B cell (primary cell): ENCODE measurements around the gene DENND2A. TPM values are rescaled to one million over a fixed set of nuclear protein-coding genes. Genes with fewer than 3 reads are reported as not detected.

Experiments used
- ATAC-seq: fragments of 200-7000 bp; cut with Tn5 transposase; one replicate; pipeline ENCODE4 v1.10.0; 2021; ENCODE audit warnings: low read depth, mild to moderate bottlenecking, moderate number of reproducible peaks, moderate library complexity
- CTCF ChIA-PET: fragments of 350-600 bp; sonication (Branson Sonifier 250); formaldehyde crosslinking; loops from one replicate; lab custom pipeline; 2021; ENCODE audit warnings: antibody characterized with exemption, inconsistent platforms; lab: Charles Lee
- POLR2A ChIA-PET: fragments of 350-600 bp; sonication (Branson Sonifier 250); formaldehyde crosslinking; loops from one replicate; lab custom pipeline; 2021; ENCODE audit warnings: antibody characterized with exemption; lab: Charles Lee
- DNase-seq: peaks from one replicate; pipeline ENCODE4 v3.0.0; 2013
- H2AFZ ChIP-seq: 2 replicates; pipeline ENCODE4 v1.6.1; 2012; ENCODE audit warnings: mild to moderate bottlenecking, low read depth, low read length; ENCODE audit not compliant: insufficient read depth, poor library complexity, severe bottlenecking
- H3K27ac ChIP-seq, 2 donors: 1 replicate in 1 of 2; 2 replicates in 1 of 2; pipeline ENCODE4 v1.5.1; 2012 to 2013; ENCODE audit warnings: low read length in 2 of 2, mild to moderate bottlenecking in 2 of 2, moderate library complexity in 1 of 2
- H3K27me3 ChIP-seq, 4 experiments: fragments of 200-600 bp in 1 of 4; sonication (generic) in 1 of 4; replicated peaks in 1 of 4; 1 replicate in 2 of 4; 2 replicates in 2 of 4; pipeline versions ENCODE4 v1.6.1 to v1.7.0; 2013 to 2016; ENCODE audit warnings: low read length in 3 of 4, mild to moderate bottlenecking in 2 of 4, mixed read lengths in 1 of 4, moderate library complexity in 1 of 4; ENCODE audit not compliant: insufficient read depth in 4 of 4, control insufficient read depth in 3 of 4; ENCODE audit errors: control extremely low read depth in 1 of 4
- H3K36me3 ChIP-seq, 2 experiments: replicated peaks in 1 of 2; 1 replicate in 1 of 2; 2 replicates in 1 of 2; pipeline versions ENCODE4 v1.6.1 to v1.7.1; 2013; ENCODE audit warnings: low read length in 1 of 2; ENCODE audit not compliant: insufficient read depth in 2 of 2, control insufficient read depth in 1 of 2; ENCODE audit errors: control extremely low read depth in 1 of 2, extremely low read depth in 1 of 2
- H3K4me1 ChIP-seq, 2 donors: fragments of 200-600 bp in 1 of 2; sonication (generic) in 1 of 2; 1 replicate in 1 of 2; 2 replicates in 1 of 2; pipeline versions ENCODE4 v1.5.1 to v1.6.1; 2013 to 2017; ENCODE audit warnings: low read length in 2 of 2; ENCODE audit not compliant: control insufficient read depth in 2 of 2, insufficient read depth in 2 of 2
- H3K4me2 ChIP-seq: replicated peaks from 2 replicates; pipeline ENCODE3; 2012; ENCODE audit warnings: mild to moderate bottlenecking, low read depth, low read length; ENCODE audit not compliant: poor library complexity, severe bottlenecking
- H3K4me3 ChIP-seq, 5 experiments: fragments of 200-600 bp in 1 of 5; sonication (generic) in 1 of 5; 1 replicate in 3 of 5; 2 replicates in 2 of 5; pipeline versions ENCODE4 v1.5.1 to v1.7.0; 2011 to 2016; ENCODE audit warnings: low read length in 4 of 5, mild to moderate bottlenecking in 4 of 5, low read depth in 2 of 5, control low read depth in 1 of 5, moderate library complexity in 1 of 5; ENCODE audit not compliant: insufficient read depth in 1 of 5; ENCODE audit errors: control extremely low read depth in 1 of 5, extremely low read depth in 1 of 5
- H3K79me2 ChIP-seq: fragments of 200-600 bp; sonication (generic); one replicate; pipeline ENCODE4 v1.6.0; 2016; ENCODE audit warnings: low read length; ENCODE audit not compliant: control insufficient read depth, insufficient read depth
- H3K9ac ChIP-seq: fragments of 200-600 bp; sonication (generic); 2 replicates; pipeline ENCODE4 v1.6.1; 2017; ENCODE audit warnings: mild to moderate bottlenecking, low read length, moderate library complexity
- H3K9me3 ChIP-seq, 3 donors: one replicate each; pipeline versions ENCODE4 v1.6.1 to v1.7.1; 2013; ENCODE audit warnings: low read length in 2 of 3; ENCODE audit not compliant: control insufficient read depth in 2 of 3, insufficient read depth in 1 of 3; ENCODE audit errors: control extremely low read depth in 1 of 3
- H4K20me1 ChIP-seq: 2 replicates; pipeline ENCODE4 v1.6.0; 2012; ENCODE audit warnings: mild to moderate bottlenecking, low read length; ENCODE audit not compliant: insufficient read depth, control insufficient read depth, poor library complexity, severe bottlenecking
- H3K27ac Mint-ChIP-seq: one replicate; pipeline ENCODE4 v1.8.0; 2021; ENCODE audit warnings: mixed read lengths
- H3K27me3 Mint-ChIP-seq: one replicate; pipeline ENCODE4 v1.8.0; 2021; ENCODE audit warnings: mixed read lengths
- H3K4me1 Mint-ChIP-seq: one replicate; pipeline ENCODE4 v1.8.0; 2021; ENCODE audit warnings: mixed read lengths
- H3K4me3 Mint-ChIP-seq: one replicate; pipeline ENCODE4 v1.8.0; 2021; ENCODE audit warnings: mixed read lengths
- H3K9me3 Mint-ChIP-seq: one replicate; pipeline ENCODE4 v1.8.0; 2022; ENCODE audit warnings: mixed read lengths; ENCODE audit not compliant: insufficient read depth
- EZH2 ChIP-seq: IDR thresholded peaks from 2 replicates; pipeline ENCODE4 v1.6.1; 2012; ENCODE audit warnings: borderline replicate concordance, low read depth, mild to moderate bottlenecking, moderate library complexity, low read length; ENCODE audit not compliant: insufficient read depth, poor library complexity, severe bottlenecking
- WGBS: methylation state at CpG from one replicate; pipeline ENCODE4 v1.1.5; 2013; ENCODE audit warnings: missing lambda C conversion rate; ENCODE audit not compliant: insufficient coverage; 5-methylcytosine and 5-hydroxymethylcytosine counted together
- intact Hi-C: fragments of 100-400 bp; cut with micrococcal nuclease; formaldehyde crosslinking; loops from one replicate; pipeline ENCODE4 v1.10.0; 2022
- polyA plus RNA-seq: library from polyadenylated mRNA; depleted of rRNA; stranded (reverse); fragments of >200 nt; gene quantifications from 2 replicates; pipeline ENCODE4 v1.2.3, GENCODE V29; 2012
- total RNA-seq, 2 donors: library from RNA; stranded (reverse); fragments of 120-200 nt in 1 of 2; gene quantifications; 1 replicate in 1 of 2; 2 replicates in 1 of 2; pipeline versions ENCODE4 v1.2.3 to v1.2.4, GENCODE V29; 2013 to 2022
- TF ChIP-seq, protein P1 (sequence below): fragments of 200-600 bp; IDR thresholded peaks from one replicate; pipeline ENCODE4 v1.8.0; 2022; ENCODE audit warnings: antibody characterized with exemption, mild to moderate bottlenecking

DENND2A gene
- total and polyA plus RNA-seq, 2 donors (not counting 1 experiment from before 2014, with no cell fraction given): 0.31 TPM; not detected in 1

DNA sequence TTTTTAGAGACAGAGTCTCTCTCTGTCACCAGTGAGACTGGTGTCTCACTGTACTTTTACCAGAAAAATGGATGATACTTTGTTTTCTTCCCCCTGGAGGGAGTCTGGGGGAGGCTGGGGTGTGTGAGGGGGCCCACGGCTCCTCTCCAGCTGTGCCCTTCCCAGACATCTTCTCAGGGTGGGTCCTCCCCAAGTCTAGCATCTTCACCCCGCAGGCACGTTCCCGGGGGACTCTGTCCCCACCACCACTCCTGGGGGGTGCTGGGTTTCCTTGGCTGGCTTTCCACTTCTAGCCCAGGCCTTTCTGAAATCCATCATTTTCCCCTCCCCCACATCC is 99.5 kb downstream of the DENND2A start:
- Histone ChIP-seq H3K9ac (no peak overlapping the region), H3K27ac (no peak overlapping the region), H2AFZ (no peak overlapping the region), H4K20me1 (no peaks in the 10 kb centered on the region), H3K4me2 (no peak overlapping the region), H3K79me2 (no peaks in the 10 kb centered on the region), H3K36me3 (no peaks in the 10 kb centered on the region), H3K27me3 (peaks cover 0 to 4% (median 0%) of the 10 kb centered on the region in 4 experiments), H3K4me3 (no peak overlapping the region), H3K4me1 (peaks cover 14 to 26% of the 10 kb centered on the region in 2 donors), H3K9me3 (peaks cover 0 to 3% (median 0%) of the 10 kb centered on the region in 3 donors)
- H3K4me1 Mint-ChIP-seq: peaks cover 22% of the 10 kb centered on the region
- H3K4me3 Mint-ChIP-seq: no peak overlapping the region
- ATAC-seq (no peak), DNase-seq (no peak)
- H3K27ac Mint-ChIP-seq: no peak overlapping the region
- no peaks in the 10 kb centered on the region for H3K9me3 Mint-ChIP-seq
- 67% methylated on average over 3 of the region's 4 CpGs for WGBS
- TF ChIP-seq, protein P1, sequence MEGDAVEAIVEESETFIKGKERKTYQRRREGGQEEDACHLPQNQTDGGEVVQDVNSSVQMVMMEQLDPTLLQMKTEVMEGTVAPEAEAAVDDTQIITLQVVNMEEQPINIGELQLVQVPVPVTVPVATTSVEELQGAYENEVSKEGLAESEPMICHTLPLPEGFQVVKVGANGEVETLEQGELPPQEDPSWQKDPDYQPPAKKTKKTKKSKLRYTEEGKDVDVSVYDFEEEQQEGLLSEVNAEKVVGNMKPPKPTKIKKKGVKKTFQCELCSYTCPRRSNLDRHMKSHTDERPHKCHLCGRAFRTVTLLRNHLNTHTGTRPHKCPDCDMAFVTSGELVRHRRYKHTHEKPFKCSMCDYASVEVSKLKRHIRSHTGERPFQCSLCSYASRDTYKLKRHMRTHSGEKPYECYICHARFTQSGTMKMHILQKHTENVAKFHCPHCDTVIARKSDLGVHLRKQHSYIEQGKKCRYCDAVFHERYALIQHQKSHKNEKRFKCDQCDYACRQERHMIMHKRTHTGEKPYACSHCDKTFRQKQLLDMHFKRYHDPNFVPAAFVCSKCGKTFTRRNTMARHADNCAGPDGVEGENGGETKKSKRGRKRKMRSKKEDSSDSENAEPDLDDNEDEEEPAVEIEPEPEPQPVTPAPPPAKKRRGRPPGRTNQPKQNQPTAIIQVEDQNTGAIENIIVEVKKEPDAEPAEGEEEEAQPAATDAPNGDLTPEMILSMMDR: no peak
- no peak for TF ChIP-seq EZH2
- ChIA-PET POLR2A (no interaction called here), CTCF (no interaction called here)
- intact Hi-C loops: no loop called here
- H3K27me3 Mint-ChIP-seq: peaks cover 9% of the 10 kb centered on the region

DNA sequence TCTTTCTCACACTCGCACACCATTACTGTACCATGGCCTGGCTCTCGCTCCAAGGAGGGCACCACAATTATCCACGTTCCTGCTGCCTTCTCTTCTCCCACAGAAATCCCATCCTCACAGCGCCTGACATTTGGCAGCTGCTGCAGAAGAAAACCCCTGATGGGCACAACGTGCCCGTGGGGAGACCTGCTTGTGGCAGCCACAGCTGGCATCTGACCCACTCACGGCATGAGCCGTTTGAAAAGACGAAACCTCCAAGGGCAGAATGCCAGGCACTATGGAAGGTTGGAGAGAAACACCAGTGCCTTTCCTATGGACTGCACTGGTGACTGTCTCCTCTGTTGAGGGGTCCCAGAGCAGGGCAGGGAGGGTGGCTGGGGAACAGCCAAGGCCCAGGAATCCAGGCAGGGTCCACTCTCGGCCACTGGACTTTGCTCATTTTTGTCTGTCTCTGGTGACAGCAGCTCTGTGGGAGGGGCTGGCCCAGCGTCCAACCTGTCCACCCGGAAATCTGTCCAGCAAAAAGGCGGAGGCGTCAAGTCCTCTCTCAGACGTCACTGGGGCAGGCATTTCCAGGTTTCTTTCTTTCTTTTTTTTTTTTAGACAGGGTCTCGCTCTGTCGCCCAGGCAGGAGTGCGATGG is 100.4 kb downstream of the DENND2A start:
- ChIA-PET POLR2A (no interaction called here), CTCF (no interaction called here)
- TF ChIP-seq, protein P1: no peak
- no peak for TF ChIP-seq EZH2
- Mint-ChIP-seq H3K4me1 (peaks cover 22% of the 10 kb centered on the region), H3K27ac (no peak overlapping the region), H3K4me3 (no peak overlapping the region), H3K27me3 (peaks cover 9% of the 10 kb centered on the region), H3K9me3 (no peaks in the 10 kb centered on the region)
- Histone ChIP-seq H3K4me2 (no peak overlapping the region), H3K79me2 (no peaks in the 10 kb centered on the region), H4K20me1 (no peaks in the 10 kb centered on the region), H3K4me3 (no peak overlapping the region), H3K9ac (no peak overlapping the region), H3K4me1 (peaks cover 14 to 26% of the 10 kb centered on the region in 2 donors), H3K9me3 (peaks cover 0 to 3% (median 0%) of the 10 kb centered on the region in 3 donors), H2AFZ (no peak overlapping the region), H3K36me3 (no peaks in the 10 kb centered on the region), H3K27me3 (peaks cover 0 to 4% (median 0%) of the 10 kb centered on the region in 4 experiments), H3K27ac (no peak overlapping the region)
- 96% methylated on average over 18 of the region's 18 CpGs for WGBS
- intact Hi-C loops: no loop called here
- DNase-seq (no peak), ATAC-seq (no peak)
